IMR-90 (cell line): ENCODE measurements around the gene PDZD2. TPM values are rescaled to one million over a fixed set of nuclear protein-coding genes. Genes with fewer than 3 reads are reported as not detected.

Experiments
- ATAC-seq: fragments of 200-7000 bp; cut with Tn5 transposase; 2 replicates; pipeline ENCODE4 v1.9.1; 2020; ENCODE audit warnings: low read depth, mild to moderate bottlenecking, moderate library complexity
- BruUV-seq: library from RNA; stranded (reverse); fragments of 400-500 nt; replicated peaks from 2 replicates; lab custom pipeline; 2021; lab: Mats Ljungman, UMichigan
- CTCF ChIA-PET: fragments of 300-600 bp; formaldehyde crosslinking; extraction: SDS; loops from one replicate; lab custom pipeline; 2021; ENCODE audit warnings: antibody characterized with exemption; lab: Yijun Ruan, JAX
- POLR2A ChIA-PET: fragments of 300-600 bp; sonication (Branson Sonifier 250); formaldehyde crosslinking; loops from one replicate; lab custom pipeline; 2022; ENCODE audit warnings: antibody characterized with exemption; ENCODE audit not compliant: unreplicated experiment; lab: Charles Lee
- DNase-seq: peaks from one replicate; pipeline ENCODE4 v3.0.0; 2013
- H2AFZ ChIP-seq: replicated peaks from 2 replicates; pipeline ENCODE3; 2013; ENCODE audit warnings: low read length, mild to moderate bottlenecking; ENCODE audit not compliant: poor library complexity
- H2AK5ac ChIP-seq: 2 replicates; pipeline ENCODE4 v1.6.1; 2013; ENCODE audit warnings: low read depth, low read length, inconsistent platforms
- H2AK9ac ChIP-seq: replicated peaks from 2 replicates; pipeline ENCODE3; 2013; ENCODE audit warnings: mild to moderate bottlenecking, low read depth, low read length, moderate library complexity; ENCODE audit not compliant: poor library complexity
- H2BK120ac ChIP-seq: 2 replicates; pipeline ENCODE4 v1.6.1; 2013; ENCODE audit warnings: low read depth, low read length, inconsistent platforms
- H2BK15ac ChIP-seq: 3 replicates; pipeline ENCODE4 v1.6.1; 2013; ENCODE audit warnings: low read depth, low read length, inconsistent platforms
- H2BK20ac ChIP-seq: 2 replicates; pipeline ENCODE4 v1.6.1; 2013; ENCODE audit warnings: low read depth, mild to moderate bottlenecking, inconsistent platforms, low read length, moderate library complexity
- H2BK5ac ChIP-seq: 2 replicates; pipeline ENCODE4 v1.6.1; 2013; ENCODE audit warnings: mild to moderate bottlenecking, low read depth, low read length, inconsistent platforms; ENCODE audit not compliant: poor library complexity, severe bottlenecking
- H3K14ac ChIP-seq: replicated peaks from 2 replicates; pipeline ENCODE4 v1.6.1; 2013; ENCODE audit warnings: low read depth, low read length, inconsistent platforms
- H3K18ac ChIP-seq: 2 replicates; pipeline ENCODE4 v1.6.1; 2013; ENCODE audit warnings: low read depth, low read length, control low read depth
- H3K23ac ChIP-seq: 2 replicates; pipeline ENCODE4 v1.6.1; 2013; ENCODE audit warnings: low read depth, low read length, inconsistent platforms
- H3K27ac ChIP-seq: 2 replicates; pipeline ENCODE4 v1.5.1; 2013; ENCODE audit warnings: mild to moderate bottlenecking, control low read depth, low read length; ENCODE audit not compliant: insufficient read depth
- H3K27me3 ChIP-seq: 2 replicates; pipeline ENCODE4 v1.6.1; 2013; ENCODE audit warnings: low read length; ENCODE audit not compliant: control insufficient read depth, insufficient read depth
- H3K36me3 ChIP-seq: 2 replicates; pipeline ENCODE4 v1.6.1; 2013; ENCODE audit warnings: low read length, mixed read lengths; ENCODE audit not compliant: control insufficient read depth, insufficient read depth
- H3K4ac ChIP-seq: 2 replicates; pipeline ENCODE4 v1.6.1; 2013; ENCODE audit warnings: low read depth, low read length, inconsistent platforms
- H3K4me1 ChIP-seq: 2 replicates; pipeline ENCODE4 v1.6.1; 2013; ENCODE audit warnings: low read length, mixed read lengths; ENCODE audit not compliant: control insufficient read depth, insufficient read depth
- H3K4me2 ChIP-seq: 2 replicates; pipeline ENCODE4 v1.6.1; 2013; ENCODE audit warnings: low read depth, mild to moderate bottlenecking, control low read depth, low read length, moderate library complexity
- H3K4me3 ChIP-seq: 2 replicates; pipeline ENCODE4 v1.5.1; 2013; ENCODE audit warnings: low read depth, mild to moderate bottlenecking, control low read depth, low read length, moderate library complexity; ENCODE audit not compliant: insufficient read depth
- H3K56ac ChIP-seq: 2 replicates; pipeline ENCODE4 v1.6.1; 2013; ENCODE audit warnings: low read length, inconsistent platforms; ENCODE audit not compliant: insufficient read depth; ENCODE audit errors: extremely low read depth
- H3K79me1 ChIP-seq, 2 experiments: 2 replicates each; pipeline ENCODE4 v1.6.1; 2013; ENCODE audit warnings: low read length in 2 of 2, inconsistent platforms in 1 of 2, low read depth in 1 of 2
- H3K9ac ChIP-seq: 2 replicates; pipeline ENCODE4 v1.6.1; 2013; ENCODE audit warnings: low read depth, low read length, control low read depth
- H3K9me1 ChIP-seq: 2 replicates; pipeline ENCODE4 v1.6.1; 2013; ENCODE audit warnings: low read length, inconsistent platforms; ENCODE audit not compliant: insufficient read depth
- H3K9me3 ChIP-seq: 2 replicates; pipeline ENCODE4 v1.6.1; 2013; ENCODE audit warnings: low read length; ENCODE audit not compliant: control insufficient read depth, insufficient read depth
- H4K20me1 ChIP-seq: 2 replicates; pipeline ENCODE4 v1.6.1; 2013; ENCODE audit warnings: low read length, inconsistent platforms; ENCODE audit not compliant: insufficient read depth
- H4K5ac ChIP-seq: 2 replicates; pipeline ENCODE4 v1.6.1; 2013; ENCODE audit warnings: mild to moderate bottlenecking, low read depth, low read length, control low read depth
- H4K8ac ChIP-seq, 2 experiments: 2 replicates each; pipeline ENCODE4 v1.6.1; 2013; ENCODE audit warnings: low read depth in 2 of 2, low read length in 2 of 2, control low read depth in 1 of 2, inconsistent platforms in 1 of 2
- H4K91ac ChIP-seq: 2 replicates; pipeline ENCODE4 v1.6.1; 2013; ENCODE audit warnings: low read depth, low read length, inconsistent platforms; ENCODE audit not compliant: insufficient read depth
- CEBPB ChIP-seq: IDR thresholded peaks from 2 replicates; pipeline ENCODE4 v1.6.1; 2012; ENCODE audit warnings: low read depth, low read length, improper control_type of control experiment
- MAZ ChIP-seq: IDR thresholded peaks from 2 replicates; pipeline ENCODE4 v1.6.1; 2012; ENCODE audit warnings: low read depth, mild to moderate bottlenecking, low read length, improper control_type of control experiment, moderate library complexity, borderline replicate concordance
- MXI1 ChIP-seq: IDR thresholded peaks from 2 replicates; pipeline ENCODE4 v1.6.1; 2012; ENCODE audit warnings: low read depth, mild to moderate bottlenecking, low read length, moderate library complexity, borderline replicate concordance
- RAD21 ChIP-seq: IDR thresholded peaks from 2 replicates; pipeline ENCODE4 v1.6.1; 2012; ENCODE audit warnings: low read length, improper control_type of control experiment
- SMC3 ChIP-seq: fragments of 150-350 bp; IDR thresholded peaks from 2 replicates; pipeline ENCODE4 v1.6.1; 2016; ENCODE audit warnings: low read depth, mild to moderate bottlenecking, antibody characterized with exemption, low read length, moderate library complexity
- WGBS, 2 experiments: methylation state at CpG; one replicate each; pipeline versions ENCODE4 v1.1.5 to v1.1.7; 2013; ENCODE audit warnings: missing lambda C conversion rate in 2 of 2; ENCODE audit not compliant: insufficient read length in 1 of 2; ENCODE audit errors: extremely low coverage in 2 of 2; 5-methylcytosine and 5-hydroxymethylcytosine counted together
- dilution Hi-C: fragments of 300-500 bp; cut with HindIII; formaldehyde crosslinking; loops from one replicate; pipeline ENCODE4 v1.14.3; 2018; ENCODE audit warnings: low sequenced_read_pairs; ENCODE audit not compliant: unreplicated experiment
- in situ Hi-C: fragments of 300-500 bp; cut with MboI; formaldehyde crosslinking; loops from 3 replicates; pipeline ENCODE4 v1.14.3; 2019; ENCODE audit warnings: low sequenced_read_pairs, inconsistent platforms, mixed read lengths
- intact Hi-C: fragments of 100-400 bp; cut with micrococcal nuclease; formaldehyde crosslinking; loops from 2 replicates; pipeline ENCODE4 v1.10.0; 2022
- polyA plus RNA-seq, 3 experiments: library from polyadenylated mRNA; depleted of rRNA; stranded (reverse); fragments of >200 nt; gene quantifications; 2 replicates each; pipeline ENCODE4 v1.2.3, GENCODE V29; 2012; ENCODE audit warnings: low replicate concordance in 1 of 3
- total RNA-seq: library from RNA; depleted of rRNA; stranded (reverse); fragments of >200 nt; gene quantifications from 2 replicates; pipeline ENCODE4 v1.2.3, GENCODE V29; 2012
- TF ChIP-seq, protein P1 (sequence below): fragments of 150-350 bp; IDR thresholded peaks from 2 replicates; pipeline ENCODE4 v1.6.1; 2017; ENCODE audit warnings: mild to moderate bottlenecking, antibody characterized with exemption, low read length, low read depth
- TF ChIP-seq, protein P2 (sequence below): fragments of 150-350 bp; IDR thresholded peaks from 2 replicates; pipeline ENCODE4 v1.6.1; 2016; ENCODE audit warnings: low read depth, mild to moderate bottlenecking, low read length, moderate library complexity, borderline replicate concordance

The PDZD2 gene
- total and polyA plus RNA-seq, 2 of the 4 experiments (the other 2 are of a cell fraction), result under 0.01 to 0.02 TPM

DNA sequence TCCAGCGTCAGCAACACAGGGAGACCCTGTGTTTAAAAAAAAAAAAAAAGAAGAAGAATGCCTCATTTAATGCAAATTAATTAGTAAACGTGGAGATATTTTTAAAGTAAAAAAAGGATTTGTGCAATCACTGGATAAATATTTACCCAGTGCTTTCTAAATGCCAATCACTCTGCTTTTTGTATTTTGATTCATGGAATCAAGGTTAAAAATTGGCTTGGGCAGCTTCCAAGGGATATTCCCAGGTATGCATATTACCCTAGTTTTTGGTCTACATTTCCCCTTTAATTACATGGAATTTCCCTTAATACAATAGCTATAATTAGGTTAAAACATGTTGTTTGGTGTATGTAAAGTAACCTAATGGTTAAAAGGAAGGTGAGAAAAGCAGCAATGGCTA, 31.4 kb upstream of the PDZD2 start:
- H4K8ac ChIP-seq, result no peak overlapping the region
- no TSS peak for BruUV-seq
- no peak overlapping the region for H2BK5ac ChIP-seq
- no peak overlapping the region for H2AFZ ChIP-seq
- H3K23ac ChIP-seq, result no peak overlapping the region
- H3K27me3 ChIP-seq, result peaks cover 4% of the 10 kb centered on the region
- DNase-seq, result no peak
- no peak overlapping the region for H3K4ac ChIP-seq
- H3K56ac ChIP-seq, result no peak overlapping the region
- no peak overlapping the region for H2AK5ac ChIP-seq
- ChIA-PET CTCF (no interaction called here), POLR2A (no interaction called here)
- no peak overlapping the region for H3K4me3 ChIP-seq
- H3K14ac ChIP-seq, result no peak overlapping the region
- H2BK15ac ChIP-seq, result no peak overlapping the region
- in situ Hi-C loops (no loop called here), intact Hi-C loops (no loop called here), dilution Hi-C loops (no loop called here)
- H3K27ac ChIP-seq, result no peak overlapping the region
- H3K9me1 ChIP-seq, result no peaks in the 10 kb centered on the region
- H4K91ac ChIP-seq, result no peak overlapping the region
- no peak overlapping the region for H2BK120ac ChIP-seq
- H2BK20ac ChIP-seq, result no peak overlapping the region
- no peaks in the 10 kb centered on the region for H3K4me1 ChIP-seq
- H2AK9ac ChIP-seq, result no peak overlapping the region
- H3K9me3 ChIP-seq, result no peaks in the 10 kb centered on the region
- H3K79me1 ChIP-seq, result no peaks in the 10 kb centered on the region
- no peak overlapping the region for H3K18ac ChIP-seq
- H3K4me2 ChIP-seq, result no peak overlapping the region
- H4K5ac ChIP-seq, result no peak overlapping the region
- ATAC-seq, result no peak
- TF ChIP-seq, protein P1, sequence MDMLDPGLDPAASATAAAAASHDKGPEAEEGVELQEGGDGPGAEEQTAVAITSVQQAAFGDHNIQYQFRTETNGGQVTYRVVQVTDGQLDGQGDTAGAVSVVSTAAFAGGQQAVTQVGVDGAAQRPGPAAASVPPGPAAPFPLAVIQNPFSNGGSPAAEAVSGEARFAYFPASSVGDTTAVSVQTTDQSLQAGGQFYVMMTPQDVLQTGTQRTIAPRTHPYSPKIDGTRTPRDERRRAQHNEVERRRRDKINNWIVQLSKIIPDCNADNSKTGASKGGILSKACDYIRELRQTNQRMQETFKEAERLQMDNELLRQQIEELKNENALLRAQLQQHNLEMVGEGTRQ, result no peak
- TF ChIP-seq, protein P2, sequence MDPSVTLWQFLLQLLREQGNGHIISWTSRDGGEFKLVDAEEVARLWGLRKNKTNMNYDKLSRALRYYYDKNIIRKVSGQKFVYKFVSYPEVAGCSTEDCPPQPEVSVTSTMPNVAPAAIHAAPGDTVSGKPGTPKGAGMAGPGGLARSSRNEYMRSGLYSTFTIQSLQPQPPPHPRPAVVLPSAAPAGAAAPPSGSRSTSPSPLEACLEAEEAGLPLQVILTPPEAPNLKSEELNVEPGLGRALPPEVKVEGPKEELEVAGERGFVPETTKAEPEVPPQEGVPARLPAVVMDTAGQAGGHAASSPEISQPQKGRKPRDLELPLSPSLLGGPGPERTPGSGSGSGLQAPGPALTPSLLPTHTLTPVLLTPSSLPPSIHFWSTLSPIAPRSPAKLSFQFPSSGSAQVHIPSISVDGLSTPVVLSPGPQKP, result no peak
- TF ChIP-seq MXI1 (no peak), CEBPB (no peak), RAD21 (no peak), SMC3 (no peak), MAZ (no peak)
- no peaks in the 10 kb centered on the region for H4K20me1 ChIP-seq
- no peak overlapping the region for H3K9ac ChIP-seq
- WGBS, 2 experiments, result no CpG with 5 or more reads among the region's 2 CpGs
- no peaks in the 10 kb centered on the region for H3K36me3 ChIP-seq
